CD4-positive, alpha-beta T cell treated with Interleukin-15 for 4 hours (primary cell): ENCODE measurements around the gene THEMIS.
"Not testable (repeated sequence)": the region's sequence is repeated elsewhere in the genome, so short reads cannot be mapped to it uniquely, and the experiment has no call there.

ENCODE experiments used
- DNase-seq: peaks from one replicate; pipeline ENCODE4 v3.0.0-alpha.2; 2020; ENCODE audit warnings: low spot score

THEMIS gene

GRCh38 chr6:127794405-127794804, 106.5 kb downstream of the THEMIS start:
- no peak for DNase-seq

GRCh38 chr6:127793396-127793795, 107.5 kb downstream of the THEMIS start:
- no peak for DNase-seq

GRCh38 chr6:127792616-127793015, 108.2 kb downstream of the THEMIS start:
- no peak for DNase-seq

GRCh38 chr6:127791779-127792528, 108.9 kb downstream of the THEMIS start:
- no peak for DNase-seq

- no peak for DNase-seq
These were observed 110.3 kb downstream of the THEMIS start for GRCh38 chr6:127790571-127790970.

- no peak for DNase-seq
These were observed 114.7 kb downstream of the THEMIS start for GRCh38 chr6:127786109-127786508.

GRCh38 chr6:127784468-127784867, 116.4 kb downstream of the THEMIS start:
- no peak for DNase-seq

- not testable (repeated sequence) for DNase-seq
These were observed 119.1 kb downstream of the THEMIS start for GRCh38 chr6:127781636-127782272.

- DNase-seq = no peak
These were observed 124.5 kb downstream of the THEMIS start for GRCh38 chr6:127776320-127776719.

- no peak for DNase-seq
These were observed 125.5 kb downstream of the THEMIS start for GRCh38 chr6:127775371-127775770.

- DNase-seq = no peak
These were observed 132.1 kb downstream of the THEMIS start for GRCh38 chr6:127768745-127769144.

- DNase-seq = no peak
These were observed 132.6 kb downstream of the THEMIS start for GRCh38 chr6:127768223-127768622.

- no peak for DNase-seq
These were observed 134.9 kb downstream of the THEMIS start for GRCh38 chr6:127765949-127766348.

- DNase-seq = no peak
These were observed 138.6 kb downstream of the THEMIS start for GRCh38 chr6:127762284-127762683.

- DNase-seq = no peak
These were observed 139.8 kb downstream of the THEMIS start for GRCh38 chr6:127761084-127761483.

- no peak for DNase-seq
These were observed 151.8 kb downstream of the THEMIS start for GRCh38 chr6:127749095-127749494.

- DNase-seq = no peak
These were observed 152.6 kb downstream of the THEMIS start for GRCh38 chr6:127748290-127748689.

GRCh38 chr6:127738423-127738822, 162.4 kb downstream of the THEMIS start:
- no peak for DNase-seq

GRCh38 chr6:127737768-127738167, 163.1 kb downstream of the THEMIS start:
- no peak for DNase-seq

- peak; percentile 76 for DNase-seq
These were observed 163.8 kb downstream of the THEMIS start for GRCh38 chr6:127737009-127737486.

- DNase-seq = no peak
These were observed 167.9 kb downstream of the THEMIS start for GRCh38 chr6:127732927-127733326.

GRCh38 chr6:127727260-127727953, 173.5 kb downstream of the THEMIS start:
- no peak for DNase-seq

- no peak for DNase-seq
These were observed 175.0 kb downstream of the THEMIS start for GRCh38 chr6:127725821-127726220.
